GM12878 (cell line): ENCODE measurements around the gene KIAA1217.

Experiments used
- BCL11A ChIP-seq: IDR thresholded peaks from 2 replicates; pipeline ENCODE4 v1.6.1; 2011; ENCODE audit warnings: low read depth, low read length
- CBX3 ChIP-seq: fragments of 200-600 bp; sonication (generic); IDR thresholded peaks from 2 replicates; pipeline ENCODE4 v1.6.1; 2016; ENCODE audit warnings: low read depth, borderline replicate concordance
- EGR1 ChIP-seq, 2 experiments: IDR thresholded peaks; 1 replicate in 1 of 2; 2 replicates in 1 of 2; pipeline ENCODE4 v1.6.1; 2011 to 2012; ENCODE audit warnings: low read depth in 2 of 2, low read length in 2 of 2, borderline replicate concordance in 1 of 2, mild to moderate bottlenecking in 1 of 2, moderate library complexity in 1 of 2
- POLR2A ChIP-seq: IDR thresholded peaks from 2 replicates; pipeline ENCODE4 v1.6.1; 2011; ENCODE audit warnings: low read depth, mild to moderate bottlenecking, low read length
- RBBP5 ChIP-seq: fragments of 200-600 bp; sonication (generic); conservative IDR thresholded peaks from 2 replicates; pipeline ENCODE4 v1.6.1; 2016
- SMC3 ChIP-seq: IDR thresholded peaks from 2 replicates; pipeline ENCODE4 v1.6.1; 2011; ENCODE audit warnings: low read length, improper control_type of control experiment, borderline replicate concordance
- TCF12 ChIP-seq: IDR thresholded peaks from 2 replicates; pipeline ENCODE4 v1.6.1; 2011; ENCODE audit warnings: low read depth, mild to moderate bottlenecking, low read length
- TF ChIP-seq, protein P1 (sequence below), 3 experiments: IDR thresholded peaks in 2 of 3; conservative IDR thresholded peaks in 1 of 3; 2 replicates each; pipeline ENCODE4 v1.5.1; 2011; ENCODE audit warnings: low read depth in 3 of 3, low read length in 3 of 3, mild to moderate bottlenecking in 3 of 3, control low read depth in 2 of 3, moderate library complexity in 2 of 3, inconsistent platforms in 1 of 3, mixed read lengths in 1 of 3; ENCODE audit not compliant: control insufficient read depth in 2 of 3, insufficient read depth in 1 of 3; ENCODE audit errors: extremely low read depth in 1 of 3

DNA sequence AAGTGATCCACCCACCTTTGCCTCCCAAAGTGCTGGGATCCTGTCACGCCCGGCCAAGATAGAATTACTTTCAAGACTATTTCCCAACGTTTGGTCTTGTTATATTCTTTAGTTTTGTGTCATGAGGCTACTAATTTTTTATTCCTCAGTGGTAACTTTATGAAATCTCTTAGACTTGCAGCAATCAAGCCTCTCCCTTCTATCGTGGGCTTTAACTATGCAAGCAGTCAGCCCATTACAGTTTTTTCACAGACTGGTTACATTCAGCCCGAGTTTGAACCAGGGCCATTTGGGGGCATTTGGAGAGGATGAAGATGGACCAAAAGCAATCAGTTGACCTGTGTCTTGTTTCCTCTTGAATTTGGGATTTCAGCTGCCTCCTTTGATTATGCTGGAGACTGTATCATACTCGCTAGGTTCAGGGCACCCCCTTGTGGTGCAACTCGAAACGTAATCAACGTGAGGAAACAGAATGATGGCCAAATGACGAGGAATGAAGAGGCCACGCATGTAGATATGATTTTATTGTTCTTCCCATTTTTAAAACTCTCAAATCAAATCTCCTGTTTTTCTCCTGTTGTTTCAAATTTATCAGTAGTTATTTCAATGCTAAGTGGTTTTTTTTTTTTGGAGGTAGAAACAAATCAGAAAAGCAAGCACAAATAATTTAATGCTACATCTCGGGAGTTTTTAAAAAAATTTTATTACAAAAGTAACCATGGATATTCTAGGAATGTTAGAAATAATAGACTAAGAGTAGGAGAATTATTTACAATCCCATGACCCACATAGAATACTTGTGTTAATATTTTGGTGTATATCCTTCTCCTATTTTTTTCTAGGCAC is 151.6 kb downstream of the KIAA1217 start:
- no peak for TF ChIP-seq CBX3
- TF ChIP-seq SMC3: peak; percentile 78; the same call in 1 of the 2 replicates
- TF ChIP-seq EGR1 (IDR thresholded peaks at IDR 0.05; ENCODE audit: borderline replicate concordance in 1 of 2, low read depth in 2 of 2, low read length in 2 of 2): no peak
- TF ChIP-seq BCL11A: no peak
- TF ChIP-seq POLR2A: no peak
- no peak for TF ChIP-seq TCF12
- TF ChIP-seq, protein P1, sequence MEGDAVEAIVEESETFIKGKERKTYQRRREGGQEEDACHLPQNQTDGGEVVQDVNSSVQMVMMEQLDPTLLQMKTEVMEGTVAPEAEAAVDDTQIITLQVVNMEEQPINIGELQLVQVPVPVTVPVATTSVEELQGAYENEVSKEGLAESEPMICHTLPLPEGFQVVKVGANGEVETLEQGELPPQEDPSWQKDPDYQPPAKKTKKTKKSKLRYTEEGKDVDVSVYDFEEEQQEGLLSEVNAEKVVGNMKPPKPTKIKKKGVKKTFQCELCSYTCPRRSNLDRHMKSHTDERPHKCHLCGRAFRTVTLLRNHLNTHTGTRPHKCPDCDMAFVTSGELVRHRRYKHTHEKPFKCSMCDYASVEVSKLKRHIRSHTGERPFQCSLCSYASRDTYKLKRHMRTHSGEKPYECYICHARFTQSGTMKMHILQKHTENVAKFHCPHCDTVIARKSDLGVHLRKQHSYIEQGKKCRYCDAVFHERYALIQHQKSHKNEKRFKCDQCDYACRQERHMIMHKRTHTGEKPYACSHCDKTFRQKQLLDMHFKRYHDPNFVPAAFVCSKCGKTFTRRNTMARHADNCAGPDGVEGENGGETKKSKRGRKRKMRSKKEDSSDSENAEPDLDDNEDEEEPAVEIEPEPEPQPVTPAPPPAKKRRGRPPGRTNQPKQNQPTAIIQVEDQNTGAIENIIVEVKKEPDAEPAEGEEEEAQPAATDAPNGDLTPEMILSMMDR (IDR thresholded peaks at IDR 0.05 in 2 of 3, conservative IDR thresholded peaks at IDR 0.05 in 1 of 3; ENCODE audit: control insufficient read depth in 2 of 3, extremely low read depth in 1 of 3, insufficient read depth in 1 of 3, low read depth in 3 of 3, low read length in 3 of 3): peak; percentile 67 to 80 (median 67); a peak in 5 of 6 replicates
- TF ChIP-seq RBBP5: no peak
